ENCODE results near the gene SPATS2.

GRCh38 chr12:49527361-49528130 lies 160.3 kb downstream of the SPATS2 start:
- TF ChIP-seq CTCF (conservative IDR thresholded peaks at IDR 0.05; ENCODE audit: low read length) (no peak), EZH2phosphoT487 (IDR thresholded peaks at IDR 0.05; ENCODE audit: borderline replicate concordance, low read depth, low read length) (no peak)
